ENCODE measurements around the gene PGAP3.

DNA sequence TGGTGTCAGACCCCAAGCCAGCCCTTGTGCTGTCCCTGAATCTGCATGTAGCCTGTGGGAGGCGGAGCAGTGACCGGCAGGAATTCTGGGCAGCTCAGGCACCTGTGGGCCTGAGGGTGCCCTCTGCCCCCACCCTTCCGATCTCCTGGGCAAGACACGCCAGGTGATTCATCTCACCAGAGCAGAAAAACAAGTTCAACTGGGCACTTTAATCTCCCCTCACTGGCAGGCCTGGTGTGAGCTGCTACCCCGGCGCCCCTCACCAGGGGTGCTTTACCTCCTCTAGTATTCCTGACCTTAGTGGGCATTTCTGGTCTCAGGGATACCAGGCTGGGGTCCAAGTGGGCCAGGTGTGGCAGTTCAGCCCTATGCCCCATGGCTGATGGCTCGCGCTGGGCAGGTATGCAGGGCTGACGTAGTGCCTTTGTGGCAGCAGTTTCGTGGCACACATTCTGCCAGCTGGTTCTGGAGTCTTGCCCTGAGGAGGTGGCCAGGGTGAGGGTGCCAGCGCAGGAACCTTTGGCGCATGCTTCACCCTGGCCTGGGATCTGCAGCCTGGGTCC is 18.0 kb upstream of the PGAP3 start:
- TF ChIP-seq POLR2A (IDR thresholded peaks at IDR 0.05; ENCODE audit: low read depth, low read length) (no peak), POLR2AphosphoS5 (IDR thresholded peaks at IDR 0.05; ENCODE audit: low read depth, low read length) (no peak), TAF1 (IDR thresholded peaks at IDR 0.05; ENCODE audit: borderline replicate concordance, low read depth, low read length) (no peak)
